Astrocyte (in vitro differentiated cells and primary cell): ENCODE data around the gene RAB21. TPM values are rescaled to one million over a fixed set of nuclear protein-coding genes. Genes with fewer than 3 reads are reported as not detected.

ENCODE experiments used
- DNase-seq: peaks from one replicate; pipeline ENCODE4 v3.0.0-alpha.2; 2010; ENCODE audit warnings: low read depth
- FAIRE-seq: peaks from 2 replicates; lab custom pipeline; 2011; peaks lifted over from hg19 to GRCh38; lab: Jason Lieb, UNC
- H2AFZ ChIP-seq: 2 replicates; pipeline ENCODE4 v1.6.0; 2012; ENCODE audit warnings: low read depth, low read length, inconsistent platforms
- H3K27ac ChIP-seq: 2 replicates; pipeline ENCODE4 v1.5.1; 2011; ENCODE audit warnings: low read depth, low read length, inconsistent platforms
- H3K27me3 ChIP-seq: 2 replicates; pipeline ENCODE4 v1.6.0; 2011; ENCODE audit warnings: low read length, inconsistent platforms; ENCODE audit not compliant: insufficient read depth
- H3K36me3 ChIP-seq: 2 replicates; pipeline ENCODE4 v1.5.1; 2011; ENCODE audit warnings: low read length, inconsistent platforms; ENCODE audit not compliant: insufficient read depth
- H3K4me1 ChIP-seq: 2 replicates; pipeline ENCODE4 v1.5.1; 2011; ENCODE audit warnings: low read length, inconsistent platforms; ENCODE audit not compliant: insufficient read depth
- H3K4me2 ChIP-seq: 2 replicates; pipeline ENCODE4 v1.6.0; 2012; ENCODE audit warnings: low read length, inconsistent platforms
- H3K4me3 ChIP-seq: 2 replicates; pipeline ENCODE4 v1.5.1; 2011; ENCODE audit warnings: low read depth, mild to moderate bottlenecking, low read length, inconsistent platforms; ENCODE audit not compliant: insufficient read depth
- H3K79me2 ChIP-seq: 2 replicates; pipeline ENCODE4 v1.6.0; 2012; ENCODE audit warnings: mild to moderate bottlenecking, low read length, inconsistent platforms; ENCODE audit not compliant: insufficient read depth
- H3K9ac ChIP-seq: 2 replicates; pipeline ENCODE4 v1.6.0; 2012; ENCODE audit warnings: mild to moderate bottlenecking, low read length, inconsistent platforms
- H3K9me3 ChIP-seq: 2 replicates; pipeline ENCODE4 v1.5.1; 2012; ENCODE audit warnings: low read depth, mild to moderate bottlenecking, low read length, inconsistent platforms; ENCODE audit not compliant: insufficient read depth
- H4K20me1 ChIP-seq: 2 replicates; pipeline ENCODE4 v1.6.0; 2012; ENCODE audit warnings: low read length, inconsistent platforms; ENCODE audit not compliant: insufficient read depth
- H3K27ac Mint-ChIP-seq: one replicate; pipeline ENCODE4 v1.8.0; 2021; ENCODE audit warnings: mild to moderate bottlenecking, mixed read lengths; ENCODE audit not compliant: unreplicated experiment
- H3K27me3 Mint-ChIP-seq: one replicate; pipeline ENCODE4 v1.8.0; 2021; ENCODE audit warnings: low read depth, mixed read lengths; ENCODE audit not compliant: unreplicated experiment
- H3K36me3 Mint-ChIP-seq: one replicate; pipeline ENCODE4 v1.8.0; 2021; ENCODE audit warnings: low read depth, mixed read lengths; ENCODE audit not compliant: unreplicated experiment
- H3K4me1 Mint-ChIP-seq: one replicate; pipeline ENCODE4 v1.8.0; 2021; ENCODE audit warnings: low read depth, mixed read lengths; ENCODE audit not compliant: unreplicated experiment
- H3K4me3 Mint-ChIP-seq: one replicate; pipeline ENCODE4 v1.8.0; 2021; ENCODE audit warnings: mild to moderate bottlenecking, moderate library complexity, mixed read lengths; ENCODE audit not compliant: unreplicated experiment
- H3K9me3 Mint-ChIP-seq: one replicate; pipeline ENCODE4 v1.8.0; 2021; ENCODE audit warnings: mild to moderate bottlenecking, mixed read lengths; ENCODE audit not compliant: unreplicated experiment
- CTCF ChIP-seq: IDR thresholded peaks from 2 replicates; pipeline ENCODE4 v1.5.1; 2011; ENCODE audit warnings: low read depth, mild to moderate bottlenecking, inconsistent platforms, low read length, moderate library complexity; ENCODE audit not compliant: insufficient read depth
- EZH2 ChIP-seq: IDR thresholded peaks from 2 replicates; pipeline ENCODE4 v1.6.1; 2012; ENCODE audit warnings: mild to moderate bottlenecking, low read length, inconsistent platforms; ENCODE audit not compliant: insufficient read depth
- total RNA-seq: library from RNA; stranded (reverse); gene quantifications from 2 replicates; pipeline ENCODE4 v1.2.1, GENCODE V29; 2021

Gene RAB21
- total RNA-seq, 1 donor from 2014 or later: 88.5 TPM

GRCh38 chr12:71848212-71848611 is 93.5 kb downstream of the RAB21 start:
- Histone ChIP-seq H3K9ac (no peak overlapping the region), H3K27ac (no peak overlapping the region), H3K4me2 (no peak overlapping the region), H4K20me1 (peaks cover 43% of the 10 kb centered on the region), H3K9me3 (no peaks in the 10 kb centered on the region), H3K27me3 (no peaks in the 10 kb centered on the region), H2AFZ (no peak overlapping the region), H3K4me3 (no peak overlapping the region), H3K79me2 (peaks cover 93% of the 10 kb centered on the region), H3K4me1 (no peaks in the 10 kb centered on the region), H3K36me3 (no peaks in the 10 kb centered on the region)
- Mint-ChIP-seq H3K4me1 (peaks cover 9% of the 10 kb centered on the region), H3K4me3 (no peak overlapping the region), H3K36me3 (peaks cover 12% of the 10 kb centered on the region), H3K27me3 (no peaks in the 10 kb centered on the region), H3K27ac (no peak overlapping the region), H3K9me3 (peaks cover 1% of the 10 kb centered on the region)
- DNase-seq (no peak), FAIRE-seq (no peak)
- no peak for TF ChIP-seq EZH2

GRCh38 chr12:71849109-71849851 is 94.6 kb downstream of the RAB21 start:
- H3K4me1 Mint-ChIP-seq: peaks cover 9% of the 10 kb centered on the region
- FAIRE-seq: no peak

More at GRCh38 chr12:71849109-71849851, 94.6 kb downstream of the RAB21 start:
- H4K20me1 ChIP-seq: peaks cover 43% of the 10 kb centered on the region
- TF ChIP-seq EZH2 (no peak), CTCF (no peak)
- Mint-ChIP-seq H3K4me3 (no peak overlapping the region), H3K27me3 (no peaks in the 10 kb centered on the region), H3K27ac (no peak overlapping the region), H3K36me3 (peaks cover 12% of the 10 kb centered on the region), H3K9me3 (peaks cover 1% of the 10 kb centered on the region)
- no peak overlapping the region for H3K27ac ChIP-seq
- H2AFZ ChIP-seq: no peak overlapping the region
- H3K4me3 ChIP-seq: no peak overlapping the region
- no peaks in the 10 kb centered on the region for H3K4me1 ChIP-seq
- no peaks in the 10 kb centered on the region for H3K27me3 ChIP-seq
- peaks cover 92% of the 10 kb centered on the region for H3K79me2 ChIP-seq
- no peak overlapping the region for H3K9ac ChIP-seq
- H3K9me3 ChIP-seq: no peaks in the 10 kb centered on the region
- H3K4me2 ChIP-seq: no peak overlapping the region
- H3K36me3 ChIP-seq: no peaks in the 10 kb centered on the region
- DNase-seq: no peak

Other genes starting within 250 kb of the RAB21 start
- 50.9 and 51.7 TPM in 2 replicates for gene ZFC3H1, start 91.0 kb upstream of the RAB21 start, total RNA-seq
- gene THAP2, start 90.6 kb upstream of the RAB21 start, total RNA-seq: 6.0 and 6.3 TPM in 2 replicates
- 22.6 and 25.8 TPM in 2 replicates for gene TMEM19, start 68.8 kb upstream of the RAB21 start, total RNA-seq
- 26.5 and 28.4 TPM in 2 replicates for gene TBC1D15, start 84.9 kb downstream of the RAB21 start, total RNA-seq
- 0.24 and 0.30 TPM in 2 replicates for gene TPH2, start 184.0 kb downstream of the RAB21 start, total RNA-seq